ENCODE data around the gene RAB4B.
"Not testable (repeated sequence)": the region's sequence is repeated elsewhere in the genome, so short reads cannot be mapped to it uniquely, and the experiment has no call there.

RAB4B gene

GRCh38 chr19:40822704-40823553 lies 44.9 kb downstream of the RAB4B start:
- not testable (repeated sequence) for DNase-seq (ENCODE audit: low read depth)

GRCh38 chr19:40824916-40825315 lies 46.9 kb downstream of the RAB4B start:
- DNase-seq (ENCODE audit: low read depth) = not testable (repeated sequence)

GRCh38 chr19:40825460-40826095 lies 47.5 kb downstream of the RAB4B start:
- DNase-seq (ENCODE audit: low read depth) = not testable (repeated sequence)

- not testable (repeated sequence) for DNase-seq (ENCODE audit: low read depth)
These were observed 48.3 kb downstream of the RAB4B start for GRCh38 chr19:40826312-40826698.

- not testable (repeated sequence) for DNase-seq (ENCODE audit: low read depth)
These were observed 48.8 kb downstream of the RAB4B start for GRCh38 chr19:40826699-40827385.

- no peak for DNase-seq (ENCODE audit: low read depth)
These were observed 49.6 kb downstream of the RAB4B start for GRCh38 chr19:40827386-40828247.

- DNase-seq (ENCODE audit: low read depth) = no peak
These were observed 51.2 kb downstream of the RAB4B start for GRCh38 chr19:40829205-40829604.

GRCh38 chr19:40830741-40831140 lies 52.7 kb downstream of the RAB4B start:
- DNase-seq (ENCODE audit: low read depth) = not testable (repeated sequence)

GRCh38 chr19:40831502-40832430 lies 53.7 kb downstream of the RAB4B start:
- peak; percentile 96 for DNase-seq (ENCODE audit: low read depth)

- not testable (repeated sequence) for DNase-seq (ENCODE audit: low read depth)
These were observed 54.4 kb downstream of the RAB4B start for GRCh38 chr19:40832431-40832790.

GRCh38 chr19:40833728-40834533 lies 55.9 kb downstream of the RAB4B start:
- not testable (repeated sequence) for DNase-seq (ENCODE audit: low read depth)

- DNase-seq (ENCODE audit: low read depth) = no peak
These were observed 58.8 kb downstream of the RAB4B start for GRCh38 chr19:40836754-40837429.

- not testable (repeated sequence) for DNase-seq (ENCODE audit: low read depth)
These were observed 60.4 kb downstream of the RAB4B start for GRCh38 chr19:40838477-40838876.

- not testable (repeated sequence) for DNase-seq (ENCODE audit: low read depth)
These were observed 64.0 kb downstream of the RAB4B start for GRCh38 chr19:40842012-40842411.

GRCh38 chr19:40842997-40843652 lies 65.1 kb downstream of the RAB4B start:
- DNase-seq (ENCODE audit: low read depth) = not testable (repeated sequence)

- not testable (repeated sequence) for DNase-seq (ENCODE audit: low read depth)
These were observed 65.6 kb downstream of the RAB4B start for GRCh38 chr19:40843653-40844052.

Measured in HS-5 (cell line).